MCF 10A (cell line): ENCODE results near the gene HSF4. TPM values are rescaled to one million over a fixed set of nuclear protein-coding genes. Genes with fewer than 3 reads are reported as not detected.

Experiments used
- BruUV-seq: library from RNA; stranded (reverse); fragments of 400-500 nt; replicated peaks from 2 replicates; lab custom pipeline; 2021; lab: Mats Ljungman, UMichigan
- CTCF ChIA-PET: fragments of 300-600 bp; sonication (Branson Sonifier 250); formaldehyde crosslinking; extraction: SDS; loops from one replicate; lab custom pipeline; 2021; ENCODE audit warnings: antibody characterized with exemption, inconsistent platforms; lab: Yijun Ruan, JAX
- POLR2A ChIA-PET: fragments of 300-600, 350-650 bp; sonication (Branson Sonifier 250); formaldehyde crosslinking; extraction: SDS; loops from one replicate; lab custom pipeline; 2020; ENCODE audit warnings: antibody characterized with exemption, inconsistent platforms; lab: Yijun Ruan, JAX
- DNase-seq: peaks from one replicate; pipeline ENCODE4 v3.0.0-alpha.2; 2018; ENCODE audit not compliant: unreplicated experiment
- H3K27ac Mint-ChIP-seq: one replicate; pipeline ENCODE4 v1.8.0; 2022; ENCODE audit warnings: mild to moderate bottlenecking, low read depth, mixed read lengths; ENCODE audit not compliant: unreplicated experiment
- H3K27me3 Mint-ChIP-seq: one replicate; pipeline ENCODE4 v1.8.0; 2022; ENCODE audit warnings: mixed read lengths; ENCODE audit not compliant: insufficient read depth, unreplicated experiment
- H3K36me3 Mint-ChIP-seq: one replicate; pipeline ENCODE4 v1.8.0; 2022; ENCODE audit warnings: mild to moderate bottlenecking, moderate library complexity, mixed read lengths; ENCODE audit not compliant: insufficient read depth, unreplicated experiment
- H3K4me1 Mint-ChIP-seq: one replicate; pipeline ENCODE4 v1.8.0; 2022; ENCODE audit warnings: mixed read lengths; ENCODE audit not compliant: insufficient read depth, unreplicated experiment
- H3K4me3 Mint-ChIP-seq: one replicate; pipeline ENCODE4 v1.8.0; 2022; ENCODE audit warnings: mild to moderate bottlenecking, moderate library complexity, mixed read lengths; ENCODE audit not compliant: unreplicated experiment
- H3K9me3 Mint-ChIP-seq: one replicate; pipeline ENCODE4 v1.8.0; 2022; ENCODE audit warnings: mixed read lengths; ENCODE audit not compliant: unreplicated experiment
- intact Hi-C: fragments of 100-400 bp; cut with micrococcal nuclease; formaldehyde crosslinking; loops from 2 replicates; pipeline ENCODE4 v1.14.1; 2022
- total RNA-seq: library from RNA; stranded (reverse); gene quantifications from 2 replicates; pipeline ENCODE4 v1.2.3, GENCODE V29; 2022
- TF ChIP-seq, protein P1 (sequence below): fragments of 200-600 bp; IDR thresholded peaks from one replicate; pipeline ENCODE4 v1.8.0; 2022; ENCODE audit warnings: antibody characterized with exemption, mild to moderate bottlenecking; ENCODE audit not compliant: unreplicated experiment

HSF4 gene
- total RNA-seq, 1 experiment from 2014 or later = 34.3 TPM

DNA sequence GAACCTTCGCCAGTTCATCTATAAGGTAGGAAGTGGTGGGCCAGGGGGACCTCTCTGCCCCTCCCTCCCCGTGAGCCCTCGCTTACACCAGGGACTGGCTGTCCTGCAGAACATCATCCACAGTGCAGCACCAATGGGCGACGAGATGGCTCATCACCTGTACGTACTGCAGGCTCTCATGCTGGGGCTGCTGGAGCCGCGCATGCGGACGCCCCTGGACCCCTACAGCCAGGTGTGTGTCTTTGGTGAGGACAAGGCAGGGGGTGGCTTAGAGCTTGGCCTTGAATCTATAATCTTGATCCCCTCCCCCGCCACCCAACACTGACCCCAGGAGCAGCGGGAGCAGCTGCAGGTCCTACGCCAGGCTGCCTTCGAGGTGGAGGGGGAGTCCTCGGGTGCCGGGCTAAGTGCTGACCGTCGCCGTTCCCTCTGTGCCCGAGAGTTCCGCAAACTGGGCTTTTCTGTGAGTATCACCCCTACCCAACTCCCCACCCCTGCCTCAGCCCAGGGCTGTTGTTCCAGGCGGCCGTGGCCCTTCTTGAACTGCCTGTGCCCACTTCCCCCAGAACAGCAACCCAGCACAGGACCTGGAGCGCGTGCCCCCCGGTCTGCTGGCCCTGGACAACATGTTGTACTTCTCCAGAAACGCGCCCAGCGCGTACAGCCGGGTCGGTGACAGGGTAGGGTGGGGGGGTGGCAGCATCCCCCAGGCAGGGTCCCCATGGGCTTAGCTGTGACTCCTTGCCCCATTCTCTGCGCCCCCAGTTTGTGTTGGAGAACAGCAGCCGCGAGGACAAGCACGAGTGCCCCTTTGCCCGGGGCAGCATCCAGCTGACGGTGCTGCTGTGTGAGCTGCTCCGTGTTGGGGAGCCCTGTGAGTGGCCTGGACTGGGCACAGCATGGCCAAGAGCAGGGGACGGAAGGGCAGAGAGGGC is 37.1 kb downstream of the HSF4 start:
- Mint-ChIP-seq H3K4me3 (no peak overlapping the region), H3K36me3 (peaks cover 39% of the 10 kb centered on the region), H3K9me3 (no peaks in the 10 kb centered on the region), H3K4me1 (peaks cover 35% of the 10 kb centered on the region), H3K27me3 (no peaks in the 10 kb centered on the region), H3K27ac (no peak overlapping the region)
- DNase-seq = no peak
- TF ChIP-seq, protein P1, sequence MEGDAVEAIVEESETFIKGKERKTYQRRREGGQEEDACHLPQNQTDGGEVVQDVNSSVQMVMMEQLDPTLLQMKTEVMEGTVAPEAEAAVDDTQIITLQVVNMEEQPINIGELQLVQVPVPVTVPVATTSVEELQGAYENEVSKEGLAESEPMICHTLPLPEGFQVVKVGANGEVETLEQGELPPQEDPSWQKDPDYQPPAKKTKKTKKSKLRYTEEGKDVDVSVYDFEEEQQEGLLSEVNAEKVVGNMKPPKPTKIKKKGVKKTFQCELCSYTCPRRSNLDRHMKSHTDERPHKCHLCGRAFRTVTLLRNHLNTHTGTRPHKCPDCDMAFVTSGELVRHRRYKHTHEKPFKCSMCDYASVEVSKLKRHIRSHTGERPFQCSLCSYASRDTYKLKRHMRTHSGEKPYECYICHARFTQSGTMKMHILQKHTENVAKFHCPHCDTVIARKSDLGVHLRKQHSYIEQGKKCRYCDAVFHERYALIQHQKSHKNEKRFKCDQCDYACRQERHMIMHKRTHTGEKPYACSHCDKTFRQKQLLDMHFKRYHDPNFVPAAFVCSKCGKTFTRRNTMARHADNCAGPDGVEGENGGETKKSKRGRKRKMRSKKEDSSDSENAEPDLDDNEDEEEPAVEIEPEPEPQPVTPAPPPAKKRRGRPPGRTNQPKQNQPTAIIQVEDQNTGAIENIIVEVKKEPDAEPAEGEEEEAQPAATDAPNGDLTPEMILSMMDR = no peak
- intact Hi-C loops = no loop called here
- POLR2A ChIA-PET = interaction anchor here (0.6 to 0.9 kb wide), 2 partner anchors 20 to 45 kb away, joined by 3 read pairs; no protein-coding TSS in a partner anchor
- no TSS peak for BruUV-seq
- CTCF ChIA-PET = interaction anchor here (0.6 to 1.4 kb wide), 5 partner anchors 32 to 309 kb away, joined by 3 to 5 read pairs (median 3); no protein-coding TSS in a partner anchor

DNA sequence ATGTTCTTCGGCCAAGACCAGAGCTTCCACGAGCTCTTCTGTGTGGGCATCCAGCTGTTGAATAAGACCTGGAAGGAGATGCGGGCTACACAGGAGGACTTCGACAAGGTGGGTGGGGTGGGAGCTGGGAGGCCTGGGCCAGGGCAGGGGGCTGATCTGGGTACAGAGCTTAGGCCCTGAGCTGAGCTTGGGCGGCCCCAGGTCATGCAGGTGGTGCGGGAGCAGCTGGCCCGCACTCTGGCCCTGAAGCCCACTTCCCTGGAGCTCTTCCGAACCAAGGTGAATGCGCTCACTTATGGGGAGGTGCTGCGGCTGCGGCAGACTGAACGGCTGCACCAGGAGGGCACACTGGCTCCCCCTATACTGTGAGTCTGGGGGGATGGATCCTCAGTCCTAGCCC is 37.9 kb downstream of the HSF4 start:
- Mint-ChIP-seq H3K4me1 (peaks cover 37% of the 10 kb centered on the region), H3K9me3 (no peaks in the 10 kb centered on the region), H3K27me3 (no peaks in the 10 kb centered on the region), H3K27ac (no peak overlapping the region), H3K36me3 (peaks cover 39% of the 10 kb centered on the region), H3K4me3 (no peak overlapping the region)
- no peak for DNase-seq
- TF ChIP-seq, protein P1 = no peak
- CTCF ChIA-PET = interaction anchor here (0.6 to 1.4 kb wide), 5 partner anchors 31 to 309 kb away, joined by 3 to 5 read pairs (median 3); no protein-coding TSS in a partner anchor
- BruUV-seq = no TSS peak
- intact Hi-C loops = no loop called here
- POLR2A ChIA-PET = interaction anchor here (0.6 to 0.9 kb wide), 2 partner anchors 21 to 44 kb away, joined by 3 read pairs; no protein-coding TSS in a partner anchor

DNA sequence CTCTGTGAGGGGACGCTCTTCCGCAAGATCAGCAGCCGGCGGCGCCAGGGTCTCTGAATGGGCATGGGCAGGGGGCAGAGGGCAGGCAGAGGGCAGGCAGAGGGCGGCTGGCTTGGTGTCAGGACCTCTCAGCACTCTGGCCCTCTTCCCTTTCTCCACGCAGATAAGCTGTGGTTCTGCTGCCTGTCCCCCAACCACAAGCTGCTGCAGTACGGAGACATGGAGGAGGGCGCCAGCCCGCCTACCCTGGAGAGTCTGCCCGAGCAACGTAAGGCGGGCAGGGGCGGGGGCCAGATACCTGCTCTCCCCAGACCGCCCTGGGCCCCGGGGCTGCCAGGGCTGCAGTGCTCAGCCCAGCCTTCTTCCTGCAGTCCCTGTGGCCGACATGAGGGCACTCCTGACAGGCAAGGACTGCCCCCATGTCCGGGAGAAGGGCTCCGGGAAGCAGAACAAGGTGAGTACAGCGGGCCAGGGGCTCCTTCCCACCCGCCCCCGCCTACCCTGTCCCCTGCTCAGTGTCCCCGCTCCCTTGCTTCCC is 38.5 kb downstream of the HSF4 start:
- Mint-ChIP-seq H3K27ac (no peak overlapping the region), H3K9me3 (no peaks in the 10 kb centered on the region), H3K4me1 (peaks cover 32% of the 10 kb centered on the region), H3K36me3 (peaks cover 36% of the 10 kb centered on the region), H3K4me3 (no peak overlapping the region), H3K27me3 (no peaks in the 10 kb centered on the region)
- ChIA-PET POLR2A (interaction anchor here (0.9 kb wide), 1 partner anchor 44 kb away, joined by 3 read pairs; no protein-coding TSS in a partner anchor), CTCF (interaction anchor here (0.5 to 1.4 kb wide), 5 partner anchors 10 to 291 kb away, joined by 3 to 5 read pairs (median 3); no protein-coding TSS in a partner anchor)
- intact Hi-C loops = no loop called here
- TF ChIP-seq, protein P1 = no peak
- DNase-seq = no peak
- BruUV-seq = no TSS peak

DNA sequence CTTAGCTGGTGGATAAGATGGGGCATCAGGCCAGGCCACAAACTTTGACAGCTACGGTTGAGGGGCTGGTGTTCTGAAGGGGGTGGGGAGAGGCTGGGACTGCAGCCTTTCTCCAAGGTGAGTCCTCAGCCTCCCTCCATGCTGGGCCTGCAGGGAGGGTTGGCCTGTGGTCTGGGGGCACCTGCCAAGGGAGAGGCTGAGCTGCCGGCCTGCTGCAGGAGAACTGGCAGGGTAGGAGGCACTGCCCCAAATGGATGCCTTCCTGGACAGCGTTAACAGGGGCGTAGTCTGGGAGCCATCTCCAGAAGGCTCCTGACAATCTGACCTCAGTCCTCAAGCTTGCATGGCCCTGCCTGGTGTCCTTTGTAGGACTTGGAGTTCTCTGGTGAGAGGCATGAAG is 39.5 kb downstream of the HSF4 start:
- no peaks in the 10 kb centered on the region for H3K27me3 Mint-ChIP-seq
- CTCF ChIA-PET = interaction anchor here (1.2 kb wide), 1 partner anchor 43 kb away, joined by 6 read pairs; the partner anchor contains the start of gene FHOD1
- TF ChIP-seq, protein P1 = no peak
- H3K9me3 Mint-ChIP-seq = no peaks in the 10 kb centered on the region
- H3K36me3 Mint-ChIP-seq = peaks cover 33% of the 10 kb centered on the region
- POLR2A ChIA-PET = interaction anchor here (0.6 to 1.4 kb wide), 2 partner anchors 28 to 43 kb away, joined by 3 to 4 read pairs; partner anchors contain the start of gene FHOD1
- BruUV-seq = no TSS peak
- peaks cover 32% of the 10 kb centered on the region for H3K4me1 Mint-ChIP-seq
- DNase-seq = no peak
- intact Hi-C loops = no loop called here
- H3K27ac Mint-ChIP-seq = no peak overlapping the region
- H3K4me3 Mint-ChIP-seq = no peak overlapping the region
